Tibial nerve (tissue), 4 donors: ENCODE data around the gene SDK2. TPM values are rescaled to one million over a fixed set of nuclear protein-coding genes. Genes with fewer than 3 reads are reported as not detected.

ENCODE experiments used
- DNase-seq, 2 donors: peaks; one replicate each; pipeline ENCODE4 v3.0.0-alpha.2; 2019; ENCODE audit warnings: low spot score in 2 of 2
- H3K27ac ChIP-seq, 4 donors: fragments of 200-600 bp; sonication (generic) in 3 of 4; one replicate each; pipeline ENCODE4 v1.5.1; 2017 to 2019; ENCODE audit warnings: mild to moderate bottlenecking in 1 of 4
- H3K27me3 ChIP-seq, 2 donors: fragments of 200-600 bp; sonication (generic) in 1 of 2; one replicate each; pipeline versions ENCODE4 v1.5.1 to v1.6.0; 2017 to 2019
- H3K36me3 ChIP-seq, 3 donors: fragments of 200-600 bp; sonication (generic); one replicate each; pipeline ENCODE4 v1.5.1; 2018 to 2019
- H3K4me1 ChIP-seq, 4 donors: fragments of 200-600 bp; sonication (generic) in 3 of 4; one replicate each; pipeline ENCODE4 v1.5.1; 2017 to 2019
- H3K4me3 ChIP-seq, 4 donors: fragments of 200-600 bp; sonication (generic) in 3 of 4; one replicate each; pipeline ENCODE4 v1.5.1; 2017 to 2019; ENCODE audit warnings: mild to moderate bottlenecking in 1 of 4, moderate library complexity in 1 of 4
- H3K9me3 ChIP-seq, 4 donors: fragments of 200-600 bp; sonication (generic) in 3 of 4; one replicate each; pipeline ENCODE4 v1.5.1; 2017 to 2019
- CTCF ChIP-seq, 5 experiments: fragments of 200-600 bp in 3 of 5; fragments of 450-650 bp in 2 of 5; sonication (generic) in 3 of 5; IDR thresholded peaks; one replicate each; pipeline ENCODE4 v1.5.1; 2016 to 2019; ENCODE audit warnings: antibody characterized with exemption in 5 of 5, mild to moderate bottlenecking in 3 of 5, moderate library complexity in 2 of 5
- EP300 ChIP-seq, 2 donors: sonication (generic); formaldehyde crosslinking; IDR thresholded peaks; one replicate each; pipeline ENCODE4 v1.6.1; 2017; ENCODE audit warnings: antibody characterized with exemption in 2 of 2, mild to moderate bottlenecking in 1 of 2
- POLR2A ChIP-seq, 2 donors: fragments of 450-650 bp; IDR thresholded peaks; one replicate each; pipeline ENCODE4 v1.6.1; 2017; ENCODE audit warnings: antibody characterized with exemption in 2 of 2, mild to moderate bottlenecking in 2 of 2, moderate library complexity in 2 of 2
- WGBS, 2 donors: methylation state at CpG; one replicate each; pipeline ENCODE4 v1.1.5; 2018; 5-methylcytosine and 5-hydroxymethylcytosine counted together
- total RNA-seq, 4 donors: library from RNA; depleted of rRNA; stranded (reverse); fragments of >200 nt; gene quantifications; one replicate each; pipeline ENCODE4 v1.1.0, GENCODE V29; 2016

SDK2 gene
- total RNA-seq, 4 donors from 2014 or later: 3.1 to 6.3 (median 4.6) TPM

- TF ChIP-seq POLR2A (IDR thresholded peaks at IDR 0.05) (no peak), EP300 (IDR thresholded peaks at IDR 0.05) (no peak), CTCF (IDR thresholded peaks at IDR 0.05) (no peak)
- Histone ChIP-seq H3K27me3 (no peaks in the 10 kb centered on the region), H3K9me3 (no peaks in the 10 kb centered on the region), H3K4me1 (no peaks in the 10 kb centered on the region), H3K4me3 (no peak overlapping the region), H3K36me3 (no peaks in the 10 kb centered on the region), H3K27ac (no peak overlapping the region)
- WGBS, 2 donors: 85 to 94% methylated on average over 5 of the region's 5 CpGs
- no peak for DNase-seq
These were observed 176.0 kb downstream of the SDK2 start for GRCh38 chr17:73468221-73468620.

- Histone ChIP-seq H3K27me3 (no peaks in the 10 kb centered on the region), H3K27ac (no peak overlapping the region), H3K36me3 (no peaks in the 10 kb centered on the region), H3K4me1 (no peaks in the 10 kb centered on the region), H3K9me3 (no peaks in the 10 kb centered on the region), H3K4me3 (no peak overlapping the region)
- WGBS, 2 donors: 76 to 92% methylated on average over 5 to 6 of the region's 6 CpGs
- no peak for DNase-seq
- TF ChIP-seq EP300 (IDR thresholded peaks at IDR 0.05) (no peak), POLR2A (IDR thresholded peaks at IDR 0.05) (no peak), CTCF (IDR thresholded peaks at IDR 0.05) (no peak)
These were observed 176.6 kb downstream of the SDK2 start for GRCh38 chr17:73467651-73468050.

- TF ChIP-seq EP300 (IDR thresholded peaks at IDR 0.05) (no peak), POLR2A (IDR thresholded peaks at IDR 0.05) (no peak), CTCF (IDR thresholded peaks at IDR 0.05) (no peak)
- no peak for DNase-seq
- Histone ChIP-seq H3K36me3 (no peaks in the 10 kb centered on the region), H3K27me3 (no peaks in the 10 kb centered on the region), H3K9me3 (no peaks in the 10 kb centered on the region), H3K4me1 (no peaks in the 10 kb centered on the region), H3K27ac (no peak overlapping the region), H3K4me3 (no peak overlapping the region)
- 83 to 91% methylated on average over 13 to 15 of the region's 15 CpGs for WGBS, 2 donors
These were observed 177.4 kb downstream of the SDK2 start for GRCh38 chr17:73466704-73467433.

GRCh38 chr17:73465953-73466230, 178.4 kb downstream of the SDK2 start:
- 84 to 86% methylated on average over 2 of the region's 2 CpGs for WGBS, 2 donors
- no peaks in the 10 kb centered on the region for H3K4me1 ChIP-seq
- no peak overlapping the region for H3K4me3 ChIP-seq
- H3K9me3 ChIP-seq: no peaks in the 10 kb centered on the region
- TF ChIP-seq EP300 (IDR thresholded peaks at IDR 0.05) (no peak), POLR2A (IDR thresholded peaks at IDR 0.05) (no peak), CTCF (IDR thresholded peaks at IDR 0.05) (no peak)
- H3K27me3 ChIP-seq: no peaks in the 10 kb centered on the region
- H3K27ac ChIP-seq: no peak overlapping the region
- no peaks in the 10 kb centered on the region for H3K36me3 ChIP-seq
- no peak for DNase-seq

GRCh38 chr17:73465130-73465952, 178.9 kb downstream of the SDK2 start:
- Histone ChIP-seq H3K4me1 (no peaks in the 10 kb centered on the region), H3K4me3 (no peak overlapping the region), H3K27ac (no peak overlapping the region), H3K36me3 (no peaks in the 10 kb centered on the region), H3K27me3 (no peaks in the 10 kb centered on the region), H3K9me3 (peaks cover 0 to under 1% (median 0%) of the 10 kb centered on the region in 4 donors)
- 46 to 58% methylated on average over 9 of the region's 9 CpGs for WGBS, 2 donors
- no peak for DNase-seq
- TF ChIP-seq CTCF (IDR thresholded peaks at IDR 0.05): no peak
- no peak for TF ChIP-seq POLR2A (IDR thresholded peaks at IDR 0.05)
- no peak for TF ChIP-seq EP300 (IDR thresholded peaks at IDR 0.05)
